Stimulated activated CD8-positive, alpha-beta memory T cell treated with anti-CD3 and anti-CD28 coated beads, Interleukin-7, amount 100 ng/mL, for 48 hours (primary cell): ENCODE results near the gene METTL8.
"Not testable (repeated sequence)": the region's sequence is repeated elsewhere in the genome, so short reads cannot be mapped to it uniquely, and the experiment has no call there.

Source experiments
- DNase-seq, 2 donors: peaks; one replicate each; pipeline ENCODE4 v3.0.0-alpha.2; 2020; ENCODE audit warnings: low read depth in 1 of 2; ENCODE audit errors: extremely low read depth in 1 of 2

The METTL8 gene

GRCh38 chr2:171402906-171403580, 30.7 kb downstream of the METTL8 start:
- DNase-seq, result no peak

GRCh38 chr2:171401947-171402346, 31.8 kb downstream of the METTL8 start:
- DNase-seq, result no peak

GRCh38 chr2:171400395-171400794, 33.4 kb downstream of the METTL8 start:
- DNase-seq, result no peak

- no peak for DNase-seq
Observed at GRCh38 chr2:171399292-171399691, 34.5 kb downstream of the METTL8 start.

- no peak for DNase-seq
Observed at GRCh38 chr2:171394164-171394740, 39.5 kb downstream of the METTL8 start.

- DNase-seq, result no peak
Observed at GRCh38 chr2:171393487-171393886, 40.3 kb downstream of the METTL8 start.

GRCh38 chr2:171391532-171391931, 42.3 kb downstream of the METTL8 start:
- DNase-seq, result no peak

GRCh38 chr2:171390941-171391516, 42.8 kb downstream of the METTL8 start:
- DNase-seq, result no peak

GRCh38 chr2:171389780-171390179, 44.0 kb downstream of the METTL8 start:
- no peak for DNase-seq

- no peak for DNase-seq
Observed at GRCh38 chr2:171389325-171389724, 44.5 kb downstream of the METTL8 start.

GRCh38 chr2:171387052-171387451, 46.7 kb downstream of the METTL8 start:
- no peak for DNase-seq

GRCh38 chr2:171386627-171387026, 47.2 kb downstream of the METTL8 start:
- DNase-seq, result no peak

- DNase-seq, result no peak
Observed at GRCh38 chr2:171383134-171383533, 50.7 kb downstream of the METTL8 start.

- not testable (repeated sequence) for DNase-seq
Observed at GRCh38 chr2:171382175-171382574, 51.6 kb downstream of the METTL8 start.

GRCh38 chr2:171377852-171378251, 55.9 kb downstream of the METTL8 start:
- not testable (repeated sequence) for DNase-seq

- no peak for DNase-seq
Observed at GRCh38 chr2:171367692-171368091, 66.1 kb downstream of the METTL8 start.

GRCh38 chr2:171365778-171366177, 68.0 kb downstream of the METTL8 start:
- DNase-seq, result no peak

GRCh38 chr2:171365232-171365631, 68.6 kb downstream of the METTL8 start:
- DNase-seq, result no peak

- no peak for DNase-seq
Observed at GRCh38 chr2:171362396-171362795, 71.4 kb downstream of the METTL8 start.

- DNase-seq, result no peak
Observed at GRCh38 chr2:171360905-171361304, 72.9 kb downstream of the METTL8 start.

GRCh38 chr2:171353746-171354145, 80.0 kb downstream of the METTL8 start:
- not testable (repeated sequence) for DNase-seq

GRCh38 chr2:171348056-171348455, 85.7 kb downstream of the METTL8 start:
- no peak for DNase-seq
